HCT116 (cell line): Measurements from ENCODE around the gene EPS8. TPM values are rescaled to one million over a fixed set of nuclear protein-coding genes. Genes with fewer than 3 reads are reported as not detected.

Experiments used
- ATAC-seq: fragments of 200-7000 bp; cut with Tn5 transposase; 2 replicates; pipeline ENCODE4 v1.9.1; 2020; ENCODE audit warnings: mild to moderate bottlenecking, moderate library complexity
- BruUV-seq: library from RNA; stranded (reverse); fragments of 400-500 nt; replicated peaks from 2 replicates; lab custom pipeline; 2021; lab: Mats Ljungman, UMichigan
- CTCF ChIA-PET: fragments of 300-600 bp; sonication (Branson Sonifier 250); formaldehyde crosslinking; loops from one replicate; lab custom pipeline; 2021; ENCODE audit warnings: antibody characterized with exemption; lab: Charles Lee
- POLR2A ChIA-PET: fragments of 300-600, 350-600 bp; sonication (Branson Sonifier 250); formaldehyde crosslinking; loops from one replicate; lab custom pipeline; 2021; ENCODE audit warnings: antibody characterized with exemption; lab: Charles Lee
- RAD21 ChIA-PET, 2 experiments: fragments of 300-600 bp; sonication (Branson Sonifier 250); formaldehyde crosslinking; loops; one replicate each; lab custom pipeline; 2023; ENCODE audit warnings: low total read pairs in 2 of 2; ENCODE audit not compliant: uncharacterized antibody in 2 of 2, unreplicated experiment in 2 of 2, low non-redundant PET in 1 of 2; lab: Charles Lee
- DNase-seq: peaks from one replicate; pipeline ENCODE4 v3.0.0-alpha.2; 2010; ENCODE audit warnings: low read depth, low spot score
- H2AFZ ChIP-seq: fragments of 200-600 bp; shearing (Covaris generic), sonication (generic); 2 replicates; pipeline ENCODE4 v1.6.1; 2017; ENCODE audit warnings: low read depth, mixed run types, mixed read lengths, antibody characterized with exemption, low read length; ENCODE audit not compliant: poor library complexity, severe bottlenecking
- H3K27ac ChIP-seq: 2 replicates; pipeline ENCODE4 v1.5.1; 2012; ENCODE audit warnings: low read depth, low read length
- H3K27me3 ChIP-seq: fragments of 200-600 bp; sonication (generic); 2 replicates; pipeline ENCODE4 v1.6.1; 2016; ENCODE audit warnings: mixed run types, low read length, mixed read lengths; ENCODE audit not compliant: insufficient read depth
- H3K36me3 ChIP-seq, 2 experiments: fragments of 200-500 bp in 1 of 2; fragments of 200-600 bp in 1 of 2; sonication (Bioruptor generic) in 1 of 2; sonication (generic) in 1 of 2; 2 replicates each; pipeline versions ENCODE4 v1.5.1 to v1.6.1; 2014 to 2016; ENCODE audit warnings: low read length in 2 of 2, inconsistent platforms in 1 of 2, mixed read lengths in 1 of 2, mixed run types in 1 of 2; ENCODE audit not compliant: insufficient read depth in 2 of 2, control insufficient read depth in 1 of 2
- H3K4me1 ChIP-seq, 2 experiments: fragments of 200-600 bp in 1 of 2; sonication (generic) in 1 of 2; 2 replicates each; pipeline versions ENCODE4 v1.5.1 to v1.6.1; 2012 to 2017; ENCODE audit warnings: low read length in 2 of 2, inconsistent platforms in 1 of 2, mild to moderate bottlenecking in 1 of 2, mixed read lengths in 1 of 2, mixed run types in 1 of 2, moderate library complexity in 1 of 2; ENCODE audit not compliant: insufficient read depth in 2 of 2, control insufficient read depth in 1 of 2
- H3K4me2 ChIP-seq: fragments of 200-600 bp; sonication (generic); 2 replicates; pipeline ENCODE4 v1.6.1; 2017; ENCODE audit warnings: mixed run types, low read length, mixed read lengths
- H3K4me3 ChIP-seq, 2 experiments: fragments of 200-600 bp in 1 of 2; sonication (generic) in 1 of 2; replicated peaks in 1 of 2; 2 replicates each; pipeline ENCODE4 v1.5.1; 2011 to 2016; ENCODE audit warnings: low read length in 2 of 2, control low read depth in 1 of 2, low read depth in 1 of 2, mild to moderate bottlenecking in 1 of 2, mixed read lengths in 1 of 2, mixed run types in 1 of 2
- H3K79me2 ChIP-seq: fragments of 200-600 bp; sonication (generic); 2 replicates; pipeline ENCODE4 v1.6.1; 2017; ENCODE audit warnings: mild to moderate bottlenecking, mixed run types, low read length, moderate library complexity, mixed read lengths; ENCODE audit not compliant: insufficient read depth
- H3K9ac ChIP-seq: fragments of 200-600 bp; sonication (generic); 2 replicates; pipeline ENCODE4 v1.6.1; 2016; ENCODE audit warnings: low read length, mixed read lengths
- H3K9me2 ChIP-seq: fragments of 200-600 bp; sonication (generic), shearing (Covaris generic); 2 replicates; pipeline ENCODE4 v1.6.1; 2017; ENCODE audit warnings: mixed run types, mild to moderate bottlenecking, moderate library complexity; ENCODE audit not compliant: insufficient read depth
- H3K9me3 ChIP-seq, 2 experiments: fragments of 200-500 bp in 1 of 2; fragments of 200-600 bp in 1 of 2; sonication (Bioruptor generic) in 1 of 2; sonication (generic) in 1 of 2; 2 replicates each; pipeline ENCODE4 v1.6.1; 2014 to 2017; ENCODE audit warnings: low read length in 2 of 2, mixed read lengths in 2 of 2, inconsistent platforms in 1 of 2, low read depth in 1 of 2, mild to moderate bottlenecking in 1 of 2, mixed run types in 1 of 2, moderate library complexity in 1 of 2; ENCODE audit not compliant: control insufficient read depth in 1 of 2, insufficient read depth in 1 of 2
- H4K20me1 ChIP-seq: fragments of 200-600 bp; sonication (generic), shearing (Covaris generic); 2 replicates; pipeline ENCODE4 v1.6.1; 2017; ENCODE audit warnings: mixed run types, mild to moderate bottlenecking, moderate library complexity; ENCODE audit not compliant: insufficient read depth
- CBX3 ChIP-seq: IDR thresholded peaks from 2 replicates; pipeline ENCODE4 v1.6.1; 2012; ENCODE audit warnings: low read depth
- CEBPB ChIP-seq: IDR thresholded peaks from 2 replicates; pipeline ENCODE4 v1.6.1; 2012; ENCODE audit warnings: low read depth
- EZH2phosphoT487 ChIP-seq: fragments of 200-600 bp; IDR thresholded peaks from 2 replicates; pipeline ENCODE4 v1.6.1; 2018; ENCODE audit warnings: antibody characterized with exemption, borderline replicate concordance
- POLR2AphosphoS5 ChIP-seq: IDR thresholded peaks from 2 replicates; pipeline ENCODE4 v1.6.1; 2011; ENCODE audit warnings: mild to moderate bottlenecking, low read depth, low read length, moderate library complexity
- RAD21 ChIP-seq: IDR thresholded peaks from 2 replicates; pipeline ENCODE4 v1.6.1; 2012; ENCODE audit warnings: low read depth, mild to moderate bottlenecking
- SIN3A ChIP-seq: IDR thresholded peaks from 2 replicates; pipeline ENCODE4 v1.6.1; 2012; ENCODE audit warnings: low read depth
- SP1 ChIP-seq: IDR thresholded peaks from 2 replicates; pipeline ENCODE4 v1.6.1; 2012; ENCODE audit warnings: low read depth
- SRF ChIP-seq: IDR thresholded peaks from 2 replicates; pipeline ENCODE4 v1.6.1; 2012; ENCODE audit warnings: low read depth
- intact Hi-C: fragments of 100-400 bp; cut with micrococcal nuclease; formaldehyde crosslinking; loops from 2 replicates; pipeline ENCODE4 v1.10.0; 2022
- total RNA-seq: library from RNA; stranded (reverse); gene quantifications from one replicate; pipeline ENCODE4 v1.2.1, GENCODE V29; 2021; ENCODE audit not compliant: unreplicated experiment
- TF ChIP-seq, protein P1 (sequence below): IDR thresholded peaks from 2 replicates; pipeline ENCODE4 v1.6.1; 2012
- TF ChIP-seq, protein P2 (sequence below): IDR thresholded peaks from 2 replicates; pipeline ENCODE4 v1.6.1; 2011; ENCODE audit warnings: mild to moderate bottlenecking, low read length, moderate library complexity; ENCODE audit not compliant: insufficient replicate concordance; ENCODE audit errors: extremely low read depth
- TF ChIP-seq, protein P3 (sequence below): IDR thresholded peaks from 2 replicates; pipeline ENCODE4 v1.6.1; 2012
- TF ChIP-seq, protein P4 (sequence below), 3 experiments: fragments of 200-600 bp in 1 of 3; sonication (generic) in 1 of 3; IDR thresholded peaks in 2 of 3; conservative IDR thresholded peaks in 1 of 3; 2 replicates each; pipeline ENCODE4 v1.5.1; 2012 to 2017; ENCODE audit warnings: low read depth in 2 of 3, low read length in 2 of 3, antibody characterized with exemption in 1 of 3, borderline replicate concordance in 1 of 3, control low read depth in 1 of 3, mild to moderate bottlenecking in 1 of 3, mixed read lengths in 1 of 3, mixed run types in 1 of 3, moderate library complexity in 1 of 3; ENCODE audit not compliant: insufficient read depth in 1 of 3

EPS8 gene
- total RNA-seq, 1 experiment from 2014 or later, result 49.9 TPM

DNA sequence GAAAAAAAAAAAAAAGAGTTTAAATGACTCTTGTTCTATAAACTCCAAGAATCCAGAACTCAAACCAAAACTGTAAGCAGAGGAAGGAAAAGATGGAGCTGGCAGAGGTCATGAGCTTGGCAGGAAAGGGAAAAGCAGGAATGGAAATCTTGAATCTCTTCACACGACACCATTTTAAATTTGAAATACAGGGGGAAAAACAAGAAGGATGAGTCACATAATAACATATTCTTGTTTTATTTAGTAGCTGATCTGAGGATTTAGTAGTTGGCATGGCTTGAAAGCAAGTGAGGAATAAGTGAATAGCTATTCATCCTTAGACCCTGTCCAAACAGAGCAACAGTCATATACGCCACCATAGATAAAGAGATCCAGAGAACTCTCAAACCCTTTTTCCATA, 35.0 kb downstream of the EPS8 start:
- no peaks in the 10 kb centered on the region for H4K20me1 ChIP-seq
- CTCF ChIA-PET, result no interaction called here
- H3K9me2 ChIP-seq, result no peaks in the 10 kb centered on the region
- no peaks in the 10 kb centered on the region for H3K9me3 ChIP-seq
- H3K4me2 ChIP-seq, result no peak overlapping the region
- POLR2A ChIA-PET, result no interaction called here
- H3K9ac ChIP-seq, result no peak overlapping the region
- no TSS peak for BruUV-seq
- ATAC-seq, result no peak
- no peaks in the 10 kb centered on the region for H3K36me3 ChIP-seq
- RAD21 ChIA-PET, result no interaction called here
- H3K27ac ChIP-seq, result no peak overlapping the region
- H3K4me1 ChIP-seq, result peaks cover 9 to 31% of the 10 kb centered on the region in 2 experiments; a peak in 3 of 4 replicates
- H2AFZ ChIP-seq, result no peak overlapping the region
- no peak for TF ChIP-seq RAD21
- TF ChIP-seq, protein P1, sequence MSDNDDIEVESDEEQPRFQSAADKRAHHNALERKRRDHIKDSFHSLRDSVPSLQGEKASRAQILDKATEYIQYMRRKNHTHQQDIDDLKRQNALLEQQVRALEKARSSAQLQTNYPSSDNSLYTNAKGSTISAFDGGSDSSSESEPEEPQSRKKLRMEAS, result no peak
- TF ChIP-seq POLR2AphosphoS5, result no peak
- TF ChIP-seq CEBPB, result no peak
- H3K4me3 ChIP-seq, result no peak overlapping the region
- intact Hi-C loops, result no loop called here
- DNase-seq, result no peak
- peaks cover 97% of the 10 kb centered on the region for H3K79me2 ChIP-seq
- no peaks in the 10 kb centered on the region for H3K27me3 ChIP-seq

DNA sequence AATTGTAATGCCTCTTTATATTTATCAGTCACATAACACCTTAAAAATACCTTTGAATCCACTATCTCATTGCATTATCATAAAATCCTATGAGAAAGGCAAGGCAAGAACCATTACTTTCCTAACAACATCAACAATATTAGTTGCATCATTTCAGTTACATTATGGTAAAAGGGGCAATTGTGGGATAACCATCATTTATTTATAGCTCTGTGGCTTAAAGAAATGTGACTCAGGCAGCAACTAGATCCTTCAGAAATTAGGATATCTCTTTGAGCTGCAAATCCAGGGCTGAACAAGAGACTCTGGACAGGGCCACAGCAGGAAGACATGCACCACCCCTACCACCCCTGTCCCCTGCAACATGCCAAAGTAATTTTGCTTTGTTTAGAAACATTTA, 36.4 kb downstream of the EPS8 start:
- Histone ChIP-seq H3K4me1 (peaks cover 2 to 17% of the 10 kb centered on the region in 2 experiments; a peak in 3 of 4 replicates), H4K20me1 (no peaks in the 10 kb centered on the region), H2AFZ (no peak overlapping the region), H3K4me2 (no peak overlapping the region), H3K9me2 (no peaks in the 10 kb centered on the region), H3K4me3 (no peak overlapping the region), H3K27me3 (no peaks in the 10 kb centered on the region), H3K79me2 (peaks cover 98% of the 10 kb centered on the region), H3K9ac (no peak overlapping the region), H3K9me3 (no peaks in the 10 kb centered on the region), H3K27ac (no peak overlapping the region), H3K36me3 (no peaks in the 10 kb centered on the region)
- POLR2A ChIA-PET, result no interaction called here
- no peak for ATAC-seq
- CTCF ChIA-PET, result interaction anchor here (0.9 kb wide), 1 partner anchor 22 kb away, joined by 3 read pairs; no protein-coding TSS in a partner anchor
- RAD21 ChIA-PET, result no interaction called here
- intact Hi-C loops, result no loop called here
- DNase-seq, result no peak
- no TSS peak for BruUV-seq
- TF ChIP-seq CBX3 (no peak), SP1 (no peak), POLR2AphosphoS5 (no peak), EZH2phosphoT487 (no peak), SIN3A (no peak), RAD21 (no peak), SRF (no peak)
- TF ChIP-seq, protein P2, sequence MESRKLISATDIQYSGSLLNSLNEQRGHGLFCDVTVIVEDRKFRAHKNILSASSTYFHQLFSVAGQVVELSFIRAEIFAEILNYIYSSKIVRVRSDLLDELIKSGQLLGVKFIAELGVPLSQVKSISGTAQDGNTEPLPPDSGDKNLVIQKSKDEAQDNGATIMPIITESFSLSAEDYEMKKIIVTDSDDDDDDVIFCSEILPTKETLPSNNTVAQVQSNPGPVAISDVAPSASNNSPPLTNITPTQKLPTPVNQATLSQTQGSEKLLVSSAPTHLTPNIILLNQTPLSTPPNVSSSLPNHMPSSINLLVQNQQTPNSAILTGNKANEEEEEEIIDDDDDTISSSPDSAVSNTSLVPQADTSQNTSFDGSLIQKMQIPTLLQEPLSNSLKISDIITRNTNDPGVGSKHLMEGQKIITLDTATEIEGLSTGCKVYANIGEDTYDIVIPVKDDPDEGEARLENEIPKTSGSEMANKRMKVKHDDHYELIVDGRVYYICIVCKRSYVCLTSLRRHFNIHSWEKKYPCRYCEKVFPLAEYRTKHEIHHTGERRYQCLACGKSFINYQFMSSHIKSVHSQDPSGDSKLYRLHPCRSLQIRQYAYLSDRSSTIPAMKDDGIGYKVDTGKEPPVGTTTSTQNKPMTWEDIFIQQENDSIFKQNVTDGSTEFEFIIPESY, result no peak
- TF ChIP-seq, protein P3, sequence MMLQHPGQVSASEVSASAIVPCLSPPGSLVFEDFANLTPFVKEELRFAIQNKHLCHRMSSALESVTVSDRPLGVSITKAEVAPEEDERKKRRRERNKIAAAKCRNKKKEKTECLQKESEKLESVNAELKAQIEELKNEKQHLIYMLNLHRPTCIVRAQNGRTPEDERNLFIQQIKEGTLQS, result no peak
- TF ChIP-seq, protein P4, sequence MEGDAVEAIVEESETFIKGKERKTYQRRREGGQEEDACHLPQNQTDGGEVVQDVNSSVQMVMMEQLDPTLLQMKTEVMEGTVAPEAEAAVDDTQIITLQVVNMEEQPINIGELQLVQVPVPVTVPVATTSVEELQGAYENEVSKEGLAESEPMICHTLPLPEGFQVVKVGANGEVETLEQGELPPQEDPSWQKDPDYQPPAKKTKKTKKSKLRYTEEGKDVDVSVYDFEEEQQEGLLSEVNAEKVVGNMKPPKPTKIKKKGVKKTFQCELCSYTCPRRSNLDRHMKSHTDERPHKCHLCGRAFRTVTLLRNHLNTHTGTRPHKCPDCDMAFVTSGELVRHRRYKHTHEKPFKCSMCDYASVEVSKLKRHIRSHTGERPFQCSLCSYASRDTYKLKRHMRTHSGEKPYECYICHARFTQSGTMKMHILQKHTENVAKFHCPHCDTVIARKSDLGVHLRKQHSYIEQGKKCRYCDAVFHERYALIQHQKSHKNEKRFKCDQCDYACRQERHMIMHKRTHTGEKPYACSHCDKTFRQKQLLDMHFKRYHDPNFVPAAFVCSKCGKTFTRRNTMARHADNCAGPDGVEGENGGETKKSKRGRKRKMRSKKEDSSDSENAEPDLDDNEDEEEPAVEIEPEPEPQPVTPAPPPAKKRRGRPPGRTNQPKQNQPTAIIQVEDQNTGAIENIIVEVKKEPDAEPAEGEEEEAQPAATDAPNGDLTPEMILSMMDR (IDR thresholded peaks at IDR 0.05 in 2 of 3, conservative IDR thresholded peaks at IDR 0.05 in 1 of 3; ENCODE audit: borderline replicate concordance in 1 of 3, insufficient read depth in 1 of 3, low read depth in 2 of 3, low read length in 2 of 3), result no peak
